IMR-90 (cell line): Measurements from ENCODE around the gene TNFRSF4. TPM values are rescaled to one million over a fixed set of nuclear protein-coding genes. Genes with fewer than 3 reads are reported as not detected.

Experiments
- ATAC-seq: fragments of 200-7000 bp; cut with Tn5 transposase; 2 replicates; pipeline ENCODE4 v1.9.1; 2020; ENCODE audit warnings: low read depth, mild to moderate bottlenecking, moderate library complexity
- BruUV-seq: library from RNA; stranded (reverse); fragments of 400-500 nt; replicated peaks from 2 replicates; lab custom pipeline; 2021; lab: Mats Ljungman, UMichigan
- CTCF ChIA-PET: fragments of 300-600 bp; formaldehyde crosslinking; extraction: SDS; loops from one replicate; lab custom pipeline; 2021; ENCODE audit warnings: antibody characterized with exemption; lab: Yijun Ruan, JAX
- POLR2A ChIA-PET: fragments of 300-600 bp; sonication (Branson Sonifier 250); formaldehyde crosslinking; loops from one replicate; lab custom pipeline; 2022; ENCODE audit warnings: antibody characterized with exemption; ENCODE audit not compliant: unreplicated experiment; lab: Charles Lee
- DNase-seq: peaks from one replicate; pipeline ENCODE4 v3.0.0; 2013
- H2AFZ ChIP-seq: replicated peaks from 2 replicates; pipeline ENCODE3; 2013; ENCODE audit warnings: low read length, mild to moderate bottlenecking; ENCODE audit not compliant: poor library complexity
- H2AK5ac ChIP-seq: 2 replicates; pipeline ENCODE4 v1.6.1; 2013; ENCODE audit warnings: low read depth, low read length, inconsistent platforms
- H2AK9ac ChIP-seq: replicated peaks from 2 replicates; pipeline ENCODE3; 2013; ENCODE audit warnings: mild to moderate bottlenecking, low read depth, low read length, moderate library complexity; ENCODE audit not compliant: poor library complexity
- H2BK120ac ChIP-seq: 2 replicates; pipeline ENCODE4 v1.6.1; 2013; ENCODE audit warnings: low read depth, low read length, inconsistent platforms
- H2BK15ac ChIP-seq: 3 replicates; pipeline ENCODE4 v1.6.1; 2013; ENCODE audit warnings: low read depth, low read length, inconsistent platforms
- H2BK20ac ChIP-seq: 2 replicates; pipeline ENCODE4 v1.6.1; 2013; ENCODE audit warnings: low read depth, mild to moderate bottlenecking, inconsistent platforms, low read length, moderate library complexity
- H2BK5ac ChIP-seq: 2 replicates; pipeline ENCODE4 v1.6.1; 2013; ENCODE audit warnings: mild to moderate bottlenecking, low read depth, low read length, inconsistent platforms; ENCODE audit not compliant: poor library complexity, severe bottlenecking
- H3K14ac ChIP-seq: replicated peaks from 2 replicates; pipeline ENCODE4 v1.6.1; 2013; ENCODE audit warnings: low read depth, low read length, inconsistent platforms
- H3K18ac ChIP-seq: 2 replicates; pipeline ENCODE4 v1.6.1; 2013; ENCODE audit warnings: low read depth, low read length, control low read depth
- H3K23ac ChIP-seq: 2 replicates; pipeline ENCODE4 v1.6.1; 2013; ENCODE audit warnings: low read depth, low read length, inconsistent platforms
- H3K27ac ChIP-seq: 2 replicates; pipeline ENCODE4 v1.5.1; 2013; ENCODE audit warnings: mild to moderate bottlenecking, control low read depth, low read length; ENCODE audit not compliant: insufficient read depth
- H3K27me3 ChIP-seq: 2 replicates; pipeline ENCODE4 v1.6.1; 2013; ENCODE audit warnings: low read length; ENCODE audit not compliant: control insufficient read depth, insufficient read depth
- H3K36me3 ChIP-seq: 2 replicates; pipeline ENCODE4 v1.6.1; 2013; ENCODE audit warnings: low read length, mixed read lengths; ENCODE audit not compliant: control insufficient read depth, insufficient read depth
- H3K4ac ChIP-seq: 2 replicates; pipeline ENCODE4 v1.6.1; 2013; ENCODE audit warnings: low read depth, low read length, inconsistent platforms
- H3K4me1 ChIP-seq: 2 replicates; pipeline ENCODE4 v1.6.1; 2013; ENCODE audit warnings: low read length, mixed read lengths; ENCODE audit not compliant: control insufficient read depth, insufficient read depth
- H3K4me2 ChIP-seq: 2 replicates; pipeline ENCODE4 v1.6.1; 2013; ENCODE audit warnings: low read depth, mild to moderate bottlenecking, control low read depth, low read length, moderate library complexity
- H3K4me3 ChIP-seq: 2 replicates; pipeline ENCODE4 v1.5.1; 2013; ENCODE audit warnings: low read depth, mild to moderate bottlenecking, control low read depth, low read length, moderate library complexity; ENCODE audit not compliant: insufficient read depth
- H3K56ac ChIP-seq: 2 replicates; pipeline ENCODE4 v1.6.1; 2013; ENCODE audit warnings: low read length, inconsistent platforms; ENCODE audit not compliant: insufficient read depth; ENCODE audit errors: extremely low read depth
- H3K79me1 ChIP-seq, 2 experiments: 2 replicates each; pipeline ENCODE4 v1.6.1; 2013; ENCODE audit warnings: low read length in 2 of 2, inconsistent platforms in 1 of 2, low read depth in 1 of 2
- H3K9ac ChIP-seq: 2 replicates; pipeline ENCODE4 v1.6.1; 2013; ENCODE audit warnings: low read depth, low read length, control low read depth
- H3K9me1 ChIP-seq: 2 replicates; pipeline ENCODE4 v1.6.1; 2013; ENCODE audit warnings: low read length, inconsistent platforms; ENCODE audit not compliant: insufficient read depth
- H3K9me3 ChIP-seq: 2 replicates; pipeline ENCODE4 v1.6.1; 2013; ENCODE audit warnings: low read length; ENCODE audit not compliant: control insufficient read depth, insufficient read depth
- H4K20me1 ChIP-seq: 2 replicates; pipeline ENCODE4 v1.6.1; 2013; ENCODE audit warnings: low read length, inconsistent platforms; ENCODE audit not compliant: insufficient read depth
- H4K5ac ChIP-seq: 2 replicates; pipeline ENCODE4 v1.6.1; 2013; ENCODE audit warnings: mild to moderate bottlenecking, low read depth, low read length, control low read depth
- H4K8ac ChIP-seq, 2 experiments: 2 replicates each; pipeline ENCODE4 v1.6.1; 2013; ENCODE audit warnings: low read depth in 2 of 2, low read length in 2 of 2, control low read depth in 1 of 2, inconsistent platforms in 1 of 2
- H4K91ac ChIP-seq: 2 replicates; pipeline ENCODE4 v1.6.1; 2013; ENCODE audit warnings: low read depth, low read length, inconsistent platforms; ENCODE audit not compliant: insufficient read depth
- BHLHE40 ChIP-seq: fragments of 150-350 bp; IDR thresholded peaks from 2 replicates; pipeline ENCODE4 v1.6.1; 2016; ENCODE audit warnings: mild to moderate bottlenecking, low read depth, low read length
- CEBPB ChIP-seq: IDR thresholded peaks from 2 replicates; pipeline ENCODE4 v1.6.1; 2012; ENCODE audit warnings: low read depth, low read length, improper control_type of control experiment
- CHD1 ChIP-seq: IDR thresholded peaks from 2 replicates; pipeline ENCODE4 v1.6.1; 2012; ENCODE audit warnings: low read depth, low read length, improper control_type of control experiment
- FOS ChIP-seq: fragments of 150-350 bp; IDR thresholded peaks from 2 replicates; pipeline ENCODE4 v1.6.1; 2016; ENCODE audit warnings: low read depth, low read length
- MAFK ChIP-seq: IDR thresholded peaks from 2 replicates; pipeline ENCODE4 v1.6.1; 2012; ENCODE audit warnings: low read depth, low read length, improper control_type of control experiment
- MAZ ChIP-seq: IDR thresholded peaks from 2 replicates; pipeline ENCODE4 v1.6.1; 2012; ENCODE audit warnings: low read depth, mild to moderate bottlenecking, low read length, improper control_type of control experiment, moderate library complexity, borderline replicate concordance
- MXI1 ChIP-seq: IDR thresholded peaks from 2 replicates; pipeline ENCODE4 v1.6.1; 2012; ENCODE audit warnings: low read depth, mild to moderate bottlenecking, low read length, moderate library complexity, borderline replicate concordance
- NFE2L2 ChIP-seq: fragments of 150-350 bp; IDR thresholded peaks from 2 replicates; pipeline ENCODE4 v1.6.1; 2016; ENCODE audit warnings: low read depth, mild to moderate bottlenecking, low read length
- POLR2A ChIP-seq: IDR thresholded peaks from 2 replicates; pipeline ENCODE4 v1.6.1; 2012; ENCODE audit warnings: mild to moderate bottlenecking, low read depth, low read length
- RAD21 ChIP-seq: IDR thresholded peaks from 2 replicates; pipeline ENCODE4 v1.6.1; 2012; ENCODE audit warnings: low read length, improper control_type of control experiment
- RCOR1 ChIP-seq: IDR thresholded peaks from 2 replicates; pipeline ENCODE4 v1.6.1; 2012; ENCODE audit warnings: mild to moderate bottlenecking, low read length, improper control_type of control experiment; ENCODE audit not compliant: insufficient replicate concordance
- RFX5 ChIP-seq: IDR thresholded peaks from 2 replicates; pipeline ENCODE4 v1.8.0; 2012; ENCODE audit warnings: low read depth, mild to moderate bottlenecking, low read length, moderate library complexity
- SMC3 ChIP-seq: fragments of 150-350 bp; IDR thresholded peaks from 2 replicates; pipeline ENCODE4 v1.6.1; 2016; ENCODE audit warnings: low read depth, mild to moderate bottlenecking, antibody characterized with exemption, low read length, moderate library complexity
- dilution Hi-C: fragments of 300-500 bp; cut with HindIII; formaldehyde crosslinking; loops from one replicate; pipeline ENCODE4 v1.14.3; 2018; ENCODE audit warnings: low sequenced_read_pairs; ENCODE audit not compliant: unreplicated experiment
- in situ Hi-C: fragments of 300-500 bp; cut with MboI; formaldehyde crosslinking; loops from 3 replicates; pipeline ENCODE4 v1.14.3; 2019; ENCODE audit warnings: low sequenced_read_pairs, inconsistent platforms, mixed read lengths
- intact Hi-C: fragments of 100-400 bp; cut with micrococcal nuclease; formaldehyde crosslinking; loops from 2 replicates; pipeline ENCODE4 v1.10.0; 2022
- polyA plus RNA-seq, 3 experiments: library from polyadenylated mRNA; depleted of rRNA; stranded (reverse); fragments of >200 nt; gene quantifications; 2 replicates each; pipeline ENCODE4 v1.2.3, GENCODE V29; 2012; ENCODE audit warnings: low replicate concordance in 1 of 3
- total RNA-seq: library from RNA; depleted of rRNA; stranded (reverse); fragments of >200 nt; gene quantifications from 2 replicates; pipeline ENCODE4 v1.2.3, GENCODE V29; 2012
- TF ChIP-seq, protein P1 (sequence below): fragments of 150-350 bp; IDR thresholded peaks from 2 replicates; pipeline ENCODE4 v1.6.1; 2016; ENCODE audit warnings: low read depth, mild to moderate bottlenecking, low read length, moderate library complexity, borderline replicate concordance
- TF ChIP-seq, protein P2 (sequence below): fragments of 150-350 bp; IDR thresholded peaks from 2 replicates; pipeline ENCODE4 v1.6.1; 2017; ENCODE audit warnings: mild to moderate bottlenecking, antibody characterized with exemption, low read length, low read depth
- TF ChIP-seq, protein P3 (sequence below): conservative IDR thresholded peaks from 2 replicates; pipeline ENCODE4 v1.5.1; 2012; ENCODE audit warnings: mild to moderate bottlenecking, low read depth, low read length, improper control_type of control experiment

Gene TNFRSF4
- total and polyA plus RNA-seq, 2 of the 4 experiments (the other 2 are of a cell fraction), result 0.15 TPM; not detected in 1

DNA sequence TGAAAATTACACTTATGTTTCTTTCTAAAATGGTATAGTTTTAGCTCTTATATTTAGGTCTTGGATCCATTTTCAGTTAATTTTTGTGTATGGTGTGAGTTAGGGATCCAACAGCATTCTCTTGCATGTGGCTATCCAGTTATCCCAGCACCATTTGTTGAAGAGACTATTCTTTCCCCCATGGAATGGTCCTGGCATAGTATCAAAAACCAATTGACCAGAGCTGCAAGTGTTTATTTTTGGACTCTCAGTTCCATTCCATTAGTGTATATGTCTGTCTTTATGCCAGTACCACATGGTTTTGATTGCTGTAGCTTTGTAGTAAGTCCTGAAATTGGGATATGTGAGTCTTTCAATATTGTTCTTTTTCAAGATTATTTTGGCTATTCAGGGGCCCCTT lies 26.0 kb downstream of the TNFRSF4 start:
- no peak overlapping the region for H4K8ac ChIP-seq
- no peak overlapping the region for H3K18ac ChIP-seq
- no peaks in the 10 kb centered on the region; the same call in 1 of the 2 replicates for H3K9me3 ChIP-seq
- H4K91ac ChIP-seq, result no peak overlapping the region
- TF ChIP-seq FOS (no peak), CEBPB (no peak), RCOR1 (no peak), RAD21 (no peak), BHLHE40 (no peak), POLR2A (no peak), SMC3 (no peak), NFE2L2 (no peak), MAZ (no peak), MXI1 (no peak), CHD1 (no peak), RFX5 (no peak), MAFK (no peak)
- TF ChIP-seq, protein P1, sequence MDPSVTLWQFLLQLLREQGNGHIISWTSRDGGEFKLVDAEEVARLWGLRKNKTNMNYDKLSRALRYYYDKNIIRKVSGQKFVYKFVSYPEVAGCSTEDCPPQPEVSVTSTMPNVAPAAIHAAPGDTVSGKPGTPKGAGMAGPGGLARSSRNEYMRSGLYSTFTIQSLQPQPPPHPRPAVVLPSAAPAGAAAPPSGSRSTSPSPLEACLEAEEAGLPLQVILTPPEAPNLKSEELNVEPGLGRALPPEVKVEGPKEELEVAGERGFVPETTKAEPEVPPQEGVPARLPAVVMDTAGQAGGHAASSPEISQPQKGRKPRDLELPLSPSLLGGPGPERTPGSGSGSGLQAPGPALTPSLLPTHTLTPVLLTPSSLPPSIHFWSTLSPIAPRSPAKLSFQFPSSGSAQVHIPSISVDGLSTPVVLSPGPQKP, result no peak
- TF ChIP-seq, protein P2, sequence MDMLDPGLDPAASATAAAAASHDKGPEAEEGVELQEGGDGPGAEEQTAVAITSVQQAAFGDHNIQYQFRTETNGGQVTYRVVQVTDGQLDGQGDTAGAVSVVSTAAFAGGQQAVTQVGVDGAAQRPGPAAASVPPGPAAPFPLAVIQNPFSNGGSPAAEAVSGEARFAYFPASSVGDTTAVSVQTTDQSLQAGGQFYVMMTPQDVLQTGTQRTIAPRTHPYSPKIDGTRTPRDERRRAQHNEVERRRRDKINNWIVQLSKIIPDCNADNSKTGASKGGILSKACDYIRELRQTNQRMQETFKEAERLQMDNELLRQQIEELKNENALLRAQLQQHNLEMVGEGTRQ, result no peak
- TF ChIP-seq, protein P3, sequence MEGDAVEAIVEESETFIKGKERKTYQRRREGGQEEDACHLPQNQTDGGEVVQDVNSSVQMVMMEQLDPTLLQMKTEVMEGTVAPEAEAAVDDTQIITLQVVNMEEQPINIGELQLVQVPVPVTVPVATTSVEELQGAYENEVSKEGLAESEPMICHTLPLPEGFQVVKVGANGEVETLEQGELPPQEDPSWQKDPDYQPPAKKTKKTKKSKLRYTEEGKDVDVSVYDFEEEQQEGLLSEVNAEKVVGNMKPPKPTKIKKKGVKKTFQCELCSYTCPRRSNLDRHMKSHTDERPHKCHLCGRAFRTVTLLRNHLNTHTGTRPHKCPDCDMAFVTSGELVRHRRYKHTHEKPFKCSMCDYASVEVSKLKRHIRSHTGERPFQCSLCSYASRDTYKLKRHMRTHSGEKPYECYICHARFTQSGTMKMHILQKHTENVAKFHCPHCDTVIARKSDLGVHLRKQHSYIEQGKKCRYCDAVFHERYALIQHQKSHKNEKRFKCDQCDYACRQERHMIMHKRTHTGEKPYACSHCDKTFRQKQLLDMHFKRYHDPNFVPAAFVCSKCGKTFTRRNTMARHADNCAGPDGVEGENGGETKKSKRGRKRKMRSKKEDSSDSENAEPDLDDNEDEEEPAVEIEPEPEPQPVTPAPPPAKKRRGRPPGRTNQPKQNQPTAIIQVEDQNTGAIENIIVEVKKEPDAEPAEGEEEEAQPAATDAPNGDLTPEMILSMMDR, result no peak
- H3K27ac ChIP-seq, result no peak overlapping the region
- dilution Hi-C loops, result no loop called here
- H3K27me3 ChIP-seq, result no peaks in the 10 kb centered on the region
- intact Hi-C loops, result loop anchor here (1.0 kb wide), 1 partner anchor 13 kb away; no protein-coding TSS in a partner anchor
- in situ Hi-C loops, result no loop called here
- H3K4me2 ChIP-seq, result no peak overlapping the region
- H2BK120ac ChIP-seq, result no peak overlapping the region
- H2AK5ac ChIP-seq, result no peak overlapping the region
- no peaks in the 10 kb centered on the region for H3K4me1 ChIP-seq
- no peaks in the 10 kb centered on the region for H3K36me3 ChIP-seq
- H2BK5ac ChIP-seq, result no peak overlapping the region
- H3K14ac ChIP-seq, result no peak overlapping the region
- DNase-seq (peak; percentile 78), ATAC-seq (peak; percentile 61)
- no peak overlapping the region for H3K9ac ChIP-seq
- POLR2A ChIA-PET, result no interaction called here
- no peak overlapping the region for H2AK9ac ChIP-seq
- H3K4ac ChIP-seq, result no peak overlapping the region
- BruUV-seq, result no TSS peak
- H3K56ac ChIP-seq, result no peak overlapping the region
- H4K5ac ChIP-seq, result no peak overlapping the region
- H2AFZ ChIP-seq, result no peak overlapping the region
- no peak overlapping the region for H2BK15ac ChIP-seq
- no peaks in the 10 kb centered on the region for H3K9me1 ChIP-seq
- no peak overlapping the region for H2BK20ac ChIP-seq
- no peak overlapping the region for H3K23ac ChIP-seq
- no peak overlapping the region for H3K4me3 ChIP-seq
- CTCF ChIA-PET, result no interaction called here
- H4K20me1 ChIP-seq, result no peaks in the 10 kb centered on the region
- no peaks in the 10 kb centered on the region for H3K79me1 ChIP-seq
